ENCODE measurements around the gene HMGB2.
A peak's percentile ranks its signal among the peaks of the same experiment; 100 is the strongest.

The HMGB2 gene

DNA sequence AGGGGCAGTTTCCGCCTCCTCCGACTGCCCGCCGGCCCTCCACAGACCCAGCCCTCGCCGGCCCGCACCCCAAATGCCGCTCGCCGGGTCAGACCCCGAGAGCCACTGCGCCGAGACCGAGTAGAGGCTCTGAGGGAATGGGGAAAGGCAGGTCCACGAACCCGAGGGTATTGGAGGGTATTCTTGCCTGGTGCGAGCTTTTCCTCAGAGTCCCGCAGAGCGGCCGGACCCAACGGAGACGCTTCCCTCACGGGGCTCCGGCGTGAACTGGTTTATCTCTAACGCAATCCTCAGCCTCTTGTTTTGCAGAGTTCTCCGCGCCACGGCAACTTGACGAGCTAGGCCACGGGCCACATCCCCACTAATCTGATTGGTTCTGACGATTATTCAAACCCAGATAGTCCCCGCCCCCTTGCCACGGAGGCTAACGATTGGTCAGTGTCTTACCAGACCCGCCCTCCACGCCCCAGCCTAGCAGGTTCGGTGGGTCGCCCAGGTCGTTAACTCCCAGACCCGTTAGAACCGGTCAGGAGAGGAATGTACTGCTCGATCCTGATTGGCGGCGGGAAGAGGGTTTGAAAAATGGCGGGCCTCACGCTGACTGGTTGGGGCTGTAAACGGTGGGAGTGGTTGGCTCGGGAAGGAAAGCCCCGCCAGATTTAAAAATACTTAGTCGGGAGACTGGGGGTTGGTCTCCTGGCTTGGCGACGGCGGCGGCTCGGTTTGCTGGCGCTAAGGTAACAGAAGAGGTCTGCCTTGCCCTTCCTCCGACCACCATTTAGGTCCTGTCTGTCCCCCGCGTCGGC, at the start of gene HMGB2:
HMGB2 (minus strand) TSS at position 274 of the 806 bp plus-strand sequence. CDS start 709 bp downstream, outside the sequence.
- DNase-seq (ENCODE audit: low read depth in 1 of 2, low spot score in 1 of 2) = peak; percentile 98 to 100

DNA sequence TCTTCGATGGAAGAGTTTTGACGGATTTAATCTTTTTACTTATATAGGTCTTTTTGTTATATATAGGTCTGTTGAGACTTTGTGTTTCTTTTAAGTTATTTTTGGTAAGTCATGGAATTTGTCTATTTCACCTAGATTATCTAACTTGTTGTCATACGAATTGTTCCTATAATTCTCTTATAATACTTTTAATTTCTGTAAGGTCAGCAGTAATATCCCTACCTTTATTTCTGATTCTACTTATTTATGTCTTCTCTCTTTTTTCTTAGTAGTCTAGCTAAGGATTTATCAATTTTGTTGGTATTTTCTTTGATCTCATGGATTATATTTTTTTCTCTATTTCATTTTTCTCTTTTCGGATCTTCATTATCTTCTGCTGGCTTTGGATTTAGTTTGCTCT, 48.2 kb upstream of the HMGB2 start:
- DNase-seq (ENCODE audit: low read depth in 1 of 2, low spot score in 1 of 2) = no peak

DNA sequence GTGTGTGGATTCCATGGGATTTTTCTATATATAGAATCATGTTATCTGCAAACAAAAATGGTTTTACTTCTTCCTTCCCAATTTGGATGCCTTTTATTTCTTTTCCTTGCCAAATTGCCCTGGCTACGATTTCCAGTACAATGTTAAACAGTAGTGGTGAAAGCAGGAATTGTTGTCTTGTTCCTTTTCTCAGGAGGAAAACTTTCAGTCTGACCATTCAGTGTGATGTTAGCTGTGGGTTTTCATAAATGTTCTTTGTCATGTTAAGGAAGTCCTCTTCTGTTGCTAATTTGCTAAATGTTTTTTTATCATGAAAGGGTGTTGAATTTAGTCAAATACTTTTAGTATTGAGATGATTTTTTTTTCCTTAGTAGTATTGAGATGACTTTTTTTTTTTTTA, 47.5 kb upstream of the HMGB2 start:
- no peak for DNase-seq (ENCODE audit: low read depth in 1 of 2, low spot score in 1 of 2)

DNA sequence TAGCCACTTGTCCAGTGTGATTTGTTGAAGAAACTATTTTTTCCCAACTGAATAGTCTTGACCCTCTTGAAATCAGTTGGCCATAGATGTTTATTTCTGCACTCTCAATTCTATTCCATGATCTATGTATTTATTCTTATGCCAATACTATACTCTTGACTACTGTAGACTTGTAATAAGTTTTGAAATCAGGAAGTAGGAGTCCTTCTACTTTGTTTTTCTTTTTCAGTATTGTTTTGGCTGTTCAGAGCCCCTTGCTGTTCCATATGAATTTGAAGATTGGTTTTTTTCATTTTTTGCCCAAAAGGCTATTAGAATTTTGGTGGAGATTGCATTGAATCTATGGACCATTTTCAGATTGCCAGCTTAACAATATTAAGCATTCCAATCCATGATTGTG, 46.8 kb upstream of the HMGB2 start:
- no peak for DNase-seq (ENCODE audit: low read depth in 1 of 2, low spot score in 1 of 2)

DNA sequence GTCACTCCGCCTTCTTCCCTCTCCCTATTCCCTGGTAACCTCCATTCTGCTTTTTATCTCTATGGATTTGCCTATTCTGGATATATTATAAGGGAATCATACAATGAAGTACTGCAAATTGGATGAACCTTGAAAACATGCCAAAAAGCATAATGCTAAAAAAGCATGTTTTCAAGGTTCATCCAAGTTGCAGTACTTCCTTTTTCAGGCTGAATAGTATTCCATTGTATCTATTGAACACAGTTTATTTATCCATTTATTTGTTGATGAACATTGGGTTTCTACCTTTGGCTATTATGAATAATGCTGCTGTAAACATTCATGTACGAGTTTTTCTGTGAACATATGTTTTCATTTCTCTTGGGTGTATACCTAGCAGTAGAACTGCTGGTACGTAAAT, 45.8 kb upstream of the HMGB2 start:
- DNase-seq (ENCODE audit: low read depth in 1 of 2, low spot score in 1 of 2) = no peak

DNA sequence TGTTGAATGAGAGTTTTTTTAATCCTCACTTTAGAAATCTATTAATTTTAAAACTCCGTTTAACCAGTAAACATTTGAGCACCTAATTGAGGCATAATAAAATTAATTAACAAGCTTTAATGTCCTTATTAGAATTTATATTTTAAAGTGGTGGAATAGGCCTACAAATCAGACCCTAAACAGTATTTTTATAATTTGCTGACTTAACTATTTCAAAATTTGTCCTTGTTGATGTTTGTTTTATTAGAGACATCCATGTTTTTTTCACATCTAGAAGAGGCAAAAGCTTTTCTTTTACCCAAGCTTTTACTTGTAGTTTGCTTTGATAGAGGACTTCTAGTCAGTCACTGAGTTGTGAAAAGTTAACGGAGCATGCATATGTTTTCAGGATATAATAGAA, 40.4 kb upstream of the HMGB2 start:
- DNase-seq (ENCODE audit: low read depth in 1 of 2, low spot score in 1 of 2) = no peak

DNA sequence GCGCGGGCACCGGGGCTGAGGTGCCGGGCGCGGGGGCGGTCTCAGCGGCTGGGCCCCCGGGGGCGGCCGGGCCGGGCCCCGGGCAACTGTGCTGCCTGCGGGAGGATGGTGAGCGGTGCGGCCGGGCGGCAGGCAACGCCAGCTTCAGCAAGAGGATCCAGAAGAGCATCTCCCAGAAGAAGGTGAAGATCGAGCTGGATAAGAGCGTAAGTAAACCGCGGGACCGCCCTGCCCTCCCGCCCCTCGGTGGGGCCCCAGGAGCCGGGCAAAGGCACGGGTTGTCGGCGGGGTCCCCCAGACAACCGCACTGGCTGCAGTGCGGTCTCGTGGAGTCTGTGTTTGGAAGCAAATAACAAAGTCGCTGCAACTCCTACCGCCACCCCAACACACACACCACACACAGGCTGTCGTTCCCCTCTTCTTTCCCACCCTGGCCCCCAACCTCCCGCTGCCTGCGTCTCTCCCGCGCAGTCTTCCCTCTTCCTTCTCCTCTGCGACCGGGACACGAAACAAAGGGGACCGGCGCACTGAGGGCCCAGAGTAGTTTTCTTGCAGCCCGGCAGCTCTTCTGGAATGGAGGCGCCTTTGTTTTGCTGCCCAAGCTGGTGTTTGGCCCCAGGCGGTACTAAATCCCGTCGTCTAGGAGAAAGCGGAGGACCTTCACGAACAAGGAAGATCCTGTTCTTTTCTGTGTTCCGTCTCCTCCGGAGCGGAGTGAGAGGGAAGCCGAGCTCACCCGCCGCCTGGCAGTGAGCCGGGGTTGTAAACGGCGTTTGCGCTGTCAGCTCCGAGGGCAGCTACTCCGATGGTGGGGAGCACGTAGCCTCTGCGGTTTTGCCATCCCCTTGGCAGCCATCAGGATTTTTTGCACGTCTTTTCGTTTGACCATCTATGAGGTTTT, 37.4 kb upstream of the HMGB2 start:
- DNase-seq (ENCODE audit: low read depth in 1 of 2, low spot score in 1 of 2) = peak; percentile 13 to 15

DNA sequence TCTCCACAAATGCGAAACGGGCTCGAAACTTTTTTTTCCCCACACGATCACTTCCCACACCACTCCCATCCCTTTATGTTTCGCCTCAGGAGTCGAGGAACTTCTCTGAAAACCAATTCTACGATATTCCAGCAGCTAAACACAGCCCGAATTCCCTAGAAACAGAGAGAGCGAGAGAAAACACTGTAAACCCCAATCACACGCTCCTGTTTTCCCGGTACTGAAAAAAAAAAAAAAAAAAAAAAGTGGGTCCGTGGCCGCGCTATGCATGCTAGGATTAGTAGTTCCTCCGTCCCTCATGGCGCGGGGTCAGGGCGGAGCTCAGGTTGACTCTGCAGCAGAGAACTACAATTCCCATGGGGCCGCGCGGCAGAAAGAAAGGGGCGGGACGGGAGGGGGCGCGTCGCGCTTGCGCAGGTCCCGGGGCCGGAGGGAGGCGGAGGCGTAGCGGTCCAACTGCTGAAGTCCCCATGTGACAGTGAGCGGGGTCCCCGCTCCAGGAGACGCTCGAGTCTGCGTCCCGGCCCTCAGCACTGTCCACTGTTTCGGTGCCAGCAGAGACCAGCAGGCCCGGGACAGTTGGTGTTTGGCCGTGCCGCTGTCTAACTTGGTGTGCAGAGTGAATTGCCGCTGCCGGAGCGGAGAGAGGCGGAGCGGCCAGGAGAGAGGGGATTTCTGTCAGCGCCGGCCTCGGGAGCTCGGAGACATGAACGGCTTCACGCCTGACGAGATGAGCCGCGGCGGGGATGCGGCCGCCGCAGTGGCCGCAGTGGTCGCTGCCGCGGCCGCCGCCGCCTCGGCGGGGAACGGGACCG, 36.5 kb upstream of the HMGB2 start, which contains the start of gene SAP30:
SAP30 (plus strand) TSS at position 478 of the 815 bp plus-strand sequence; CDS start at position 707, 229 bp downstream.
- DNase-seq (ENCODE audit: low read depth in 1 of 2, low spot score in 1 of 2) = peak; percentile 94 to 97

DNA sequence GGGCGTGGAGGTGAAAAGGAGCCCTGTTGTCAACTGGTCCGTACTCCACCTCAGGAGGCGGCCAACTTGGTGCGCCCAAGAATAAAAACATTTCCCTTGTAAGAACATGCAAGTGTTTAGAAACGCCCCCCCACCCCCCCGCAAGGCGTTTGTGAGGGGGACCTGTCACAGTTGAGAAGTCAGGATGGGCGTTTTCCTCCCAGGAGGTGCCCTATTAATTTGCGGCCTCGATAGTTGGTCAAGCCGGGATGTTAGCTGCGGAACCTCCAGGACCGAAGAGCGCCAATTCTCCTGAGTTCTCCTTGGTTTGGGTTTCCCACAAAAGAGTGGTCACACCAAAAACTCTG, 35.9 kb upstream of the HMGB2 start:
- DNase-seq (ENCODE audit: low read depth in 1 of 2, low spot score in 1 of 2) = no peak

DNA sequence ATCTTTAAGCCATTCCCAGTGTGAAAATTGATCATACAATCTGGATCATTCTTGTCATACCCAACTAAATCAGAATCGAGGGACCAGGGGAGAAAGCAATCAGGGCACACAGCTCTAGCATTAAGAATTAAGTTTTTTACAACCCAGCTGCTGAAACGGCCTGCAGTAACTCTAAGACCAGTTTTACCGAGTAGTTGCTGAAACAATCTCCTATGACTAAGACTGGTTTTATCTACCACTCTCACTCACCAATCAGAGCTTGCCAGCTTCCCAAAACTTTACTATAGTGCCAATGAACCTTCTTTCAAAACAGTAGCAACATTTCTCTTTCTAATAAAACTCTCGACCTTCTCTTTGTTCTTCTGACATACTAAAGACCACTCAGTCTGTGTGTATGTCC, 33.8 kb upstream of the HMGB2 start:
- no peak for DNase-seq (ENCODE audit: low read depth in 1 of 2, low spot score in 1 of 2)

DNA sequence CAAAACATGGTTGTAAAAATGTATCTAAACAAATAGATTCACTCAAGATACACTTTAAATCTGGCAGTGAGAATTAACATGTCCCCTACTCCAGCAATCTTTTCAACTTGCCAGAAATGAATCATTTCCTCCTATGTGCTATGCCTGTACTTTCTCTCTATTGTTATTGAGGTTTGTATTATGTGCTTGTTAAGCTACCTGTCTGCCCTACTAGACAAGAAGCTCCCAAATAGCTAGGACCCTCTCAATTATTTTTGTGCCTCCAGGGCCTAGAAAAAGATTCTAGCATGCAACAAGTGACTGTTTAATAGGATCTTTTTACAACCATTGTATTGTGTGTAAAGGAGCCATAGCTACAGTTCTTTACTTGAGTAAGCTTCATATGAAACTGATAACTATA, 33.1 kb upstream of the HMGB2 start:
- no peak for DNase-seq (ENCODE audit: low read depth in 1 of 2, low spot score in 1 of 2)

DNA sequence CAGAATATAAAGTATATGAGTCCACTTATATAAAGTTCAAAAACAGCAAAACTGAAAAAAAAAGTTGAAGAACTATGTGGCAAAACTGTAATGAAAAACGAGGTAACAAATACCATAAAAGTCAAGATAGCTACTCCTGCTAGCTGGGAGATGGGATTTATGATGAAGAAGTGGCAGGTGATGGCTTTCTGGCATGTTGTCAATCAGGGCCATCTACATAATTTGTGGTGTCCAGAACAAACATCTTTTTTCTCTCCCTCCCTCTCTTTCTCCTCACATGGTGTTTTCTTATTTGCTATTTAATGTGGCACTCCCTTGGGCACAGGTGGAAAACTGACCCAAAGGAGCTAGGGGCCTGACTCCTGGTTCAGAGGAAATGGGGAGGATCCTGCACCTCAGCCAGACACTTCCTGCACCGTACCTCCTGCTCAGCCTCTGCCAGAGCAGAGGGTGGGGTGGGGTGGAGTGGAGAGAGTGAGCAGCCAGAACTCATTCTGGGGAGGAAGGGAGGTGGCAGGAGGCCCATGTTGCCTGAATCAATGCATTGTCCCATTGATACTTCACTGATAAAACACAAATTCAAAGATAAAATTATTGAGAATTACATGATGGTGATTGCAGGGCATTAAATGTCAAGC, 31.3 kb upstream of the HMGB2 start:
- DNase-seq (ENCODE audit: low read depth in 1 of 2, low spot score in 1 of 2) = no peak

DNA sequence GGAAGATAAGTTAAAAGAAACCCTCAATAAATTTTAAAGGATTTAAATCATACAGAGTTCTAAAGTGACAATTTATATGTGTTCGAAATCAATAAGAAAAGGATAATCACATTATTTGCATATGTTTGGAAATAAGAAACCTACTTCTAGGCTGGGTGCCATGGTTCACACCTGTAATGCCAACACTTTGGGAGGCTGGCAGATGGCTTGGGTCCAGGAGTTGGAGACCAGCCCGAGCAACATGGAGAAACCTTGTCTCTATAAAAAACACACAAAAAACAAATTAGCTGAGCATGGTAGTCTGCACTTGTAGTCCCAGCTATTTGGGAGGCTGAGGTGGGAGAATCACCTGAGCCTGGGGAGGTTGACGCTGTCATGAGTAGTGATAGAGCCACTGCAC, 28.5 kb upstream of the HMGB2 start:
- no peak for DNase-seq (ENCODE audit: low read depth in 1 of 2, low spot score in 1 of 2)

DNA sequence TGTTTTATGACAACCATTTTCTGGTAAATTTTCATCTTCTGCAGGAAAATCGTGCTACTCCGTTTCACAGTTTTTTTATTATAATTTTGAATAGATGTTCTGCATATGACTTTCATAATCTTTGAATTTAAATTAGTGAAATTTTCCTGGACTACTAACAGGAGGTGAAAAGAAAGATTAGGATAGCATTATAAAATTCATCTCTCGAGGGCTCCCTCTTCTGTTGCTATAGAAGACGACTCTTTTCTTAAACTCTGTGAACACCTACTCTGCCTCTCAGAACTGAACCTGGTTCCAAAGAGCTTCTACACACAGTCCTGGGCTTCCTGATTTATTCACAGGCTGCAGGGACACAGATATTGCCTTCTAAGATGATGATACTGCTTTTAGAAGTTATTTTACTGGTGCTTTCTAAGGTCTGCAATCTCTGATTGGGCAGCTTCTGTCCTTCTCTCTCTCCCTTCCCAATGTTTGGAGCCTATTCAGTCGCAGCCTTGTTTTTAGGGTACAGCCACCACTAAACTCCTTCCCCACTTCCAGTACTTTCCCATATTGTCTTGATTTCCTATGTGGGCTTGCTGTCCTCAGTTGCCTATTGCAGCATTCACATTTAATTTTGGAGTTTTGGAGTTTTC, 26.5 kb upstream of the HMGB2 start:
- no peak for DNase-seq (ENCODE audit: low read depth in 1 of 2, low spot score in 1 of 2)

DNA sequence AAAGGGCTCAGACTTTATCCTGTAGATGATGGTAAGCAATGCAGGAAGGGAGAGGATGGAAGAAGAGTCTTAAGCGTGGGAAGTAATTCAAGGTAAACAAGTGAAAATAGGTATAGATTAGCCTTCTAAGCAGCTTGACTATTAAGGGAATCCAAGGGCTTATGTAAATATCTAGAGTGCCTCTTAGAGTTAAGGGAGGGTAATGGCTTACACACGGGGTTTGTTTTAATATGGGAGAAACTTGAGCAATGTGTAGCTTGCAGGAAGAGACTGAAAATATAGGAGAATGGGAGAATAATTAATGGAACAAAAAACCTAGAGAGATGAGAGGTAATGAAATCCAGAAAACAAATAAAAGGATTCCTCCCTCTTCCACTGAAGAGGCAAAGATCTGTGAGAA, 23.8 kb upstream of the HMGB2 start:
- no peak for DNase-seq (ENCODE audit: low read depth in 1 of 2, low spot score in 1 of 2)

DNA sequence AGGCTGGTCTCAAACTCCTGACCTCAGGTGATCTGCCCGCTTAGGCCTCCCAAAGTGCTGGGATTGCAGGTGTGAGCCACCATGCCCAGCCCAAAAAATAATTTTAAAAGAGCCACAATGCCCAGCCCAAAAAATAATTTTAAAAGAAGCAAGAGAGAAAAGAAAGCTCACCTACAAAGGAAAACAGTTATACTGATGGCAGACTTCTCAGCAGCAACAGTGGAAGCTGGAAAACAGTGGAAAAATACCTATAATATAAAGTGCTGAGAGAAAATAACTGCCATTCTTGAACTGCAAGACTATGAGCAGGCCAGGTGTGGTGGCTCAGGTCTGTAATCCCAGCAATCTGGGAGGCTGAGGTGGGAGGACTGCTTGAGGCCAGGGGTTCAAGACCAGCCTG, 13.3 kb upstream of the HMGB2 start:
- no peak for DNase-seq (ENCODE audit: low read depth in 1 of 2, low spot score in 1 of 2)

DNA sequence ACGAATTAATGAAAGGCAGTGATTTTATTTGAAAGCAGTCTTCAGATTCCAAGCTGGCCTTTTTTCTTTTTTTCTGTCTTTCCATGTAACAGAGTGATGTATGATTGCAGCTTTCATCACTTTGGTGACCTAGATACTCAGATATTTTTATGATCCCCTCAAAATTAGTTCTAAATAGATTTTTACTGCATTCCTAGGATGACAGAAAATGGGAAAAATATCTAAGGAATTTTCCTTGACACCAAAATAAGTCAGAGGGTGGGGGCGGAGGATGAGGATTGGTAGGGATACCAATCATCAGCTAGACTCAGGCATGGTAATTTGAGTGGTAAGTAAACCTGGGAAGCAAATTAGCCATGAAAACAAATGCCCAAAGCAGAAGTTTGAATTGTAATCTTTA, 11.9 kb upstream of the HMGB2 start:
- DNase-seq (ENCODE audit: low read depth in 1 of 2, low spot score in 1 of 2) = no peak

DNA sequence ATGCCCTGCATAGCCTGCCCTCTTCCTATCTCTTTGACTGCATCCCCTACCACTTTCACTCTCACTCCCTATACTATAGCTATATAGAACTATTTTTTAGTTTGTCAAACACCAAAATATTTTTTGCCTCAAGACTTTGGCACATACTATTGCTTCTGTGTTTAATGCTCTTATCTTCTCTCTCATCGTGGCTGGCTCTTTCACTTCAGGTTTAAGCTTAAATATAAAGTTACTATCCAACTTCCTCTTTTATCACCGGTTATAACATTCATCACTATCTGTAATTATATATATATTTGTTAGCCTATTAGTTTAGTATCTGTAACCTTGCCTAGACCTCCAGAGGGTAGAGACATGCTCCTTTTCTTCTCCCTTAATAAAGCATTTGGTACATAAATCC, 11.5 kb upstream of the HMGB2 start:
- no peak for DNase-seq (ENCODE audit: low read depth in 1 of 2, low spot score in 1 of 2)

DNA sequence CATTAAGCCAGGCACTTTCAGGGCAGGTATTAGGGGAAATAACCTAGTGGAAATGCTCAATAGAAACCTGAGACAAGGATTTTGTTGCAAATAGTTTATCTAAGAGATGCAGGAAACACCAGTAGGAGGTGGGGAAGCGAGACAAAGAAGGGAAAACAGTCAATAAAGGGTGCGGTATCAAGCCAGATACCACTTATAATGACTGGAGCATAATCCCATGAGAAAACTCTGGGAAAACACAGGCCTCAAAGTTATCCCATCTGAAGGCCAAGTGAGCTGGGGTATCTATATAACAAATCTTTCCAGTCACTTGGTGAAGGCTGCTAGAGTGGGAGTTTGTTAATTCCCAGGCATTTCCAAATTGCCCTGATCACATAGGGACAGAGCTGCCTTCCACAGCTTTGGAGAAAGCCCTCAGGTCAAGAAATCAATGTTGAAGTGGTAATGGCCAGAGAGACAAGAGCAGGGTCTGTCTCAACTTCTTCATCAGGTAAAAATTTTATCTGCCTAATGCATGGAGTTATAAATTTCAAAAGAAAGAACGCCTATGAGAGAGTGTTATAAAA, 9.8 kb upstream of the HMGB2 start:
- no peak for DNase-seq (ENCODE audit: low read depth in 1 of 2, low spot score in 1 of 2)

DNA sequence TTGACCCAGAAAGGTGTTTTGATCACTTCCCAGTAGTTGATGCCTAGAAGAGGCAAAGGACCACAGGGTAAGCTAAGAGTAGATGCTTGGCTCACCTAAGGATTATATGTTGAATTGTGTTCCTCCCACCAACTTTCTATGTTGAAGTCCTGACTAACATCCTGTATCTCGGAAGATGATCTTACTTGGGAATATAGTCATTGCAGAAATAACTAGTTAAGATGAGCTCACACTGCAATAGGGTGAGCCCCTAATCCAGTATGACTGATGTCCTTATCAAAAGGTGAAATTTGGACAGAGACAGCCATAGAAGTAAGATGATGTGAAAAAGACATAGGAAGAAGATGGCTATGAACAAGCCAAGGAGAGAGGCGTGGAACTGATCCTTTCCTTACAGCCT, 3.3 kb upstream of the HMGB2 start:
- no peak for DNase-seq (ENCODE audit: low read depth in 1 of 2, low spot score in 1 of 2)
